RKO (cell line): Measurements from ENCODE around the gene RNF13.
A peak's percentile ranks its signal among the peaks of the same experiment; 100 is the strongest.
"Not testable (repeated sequence)": the region's sequence is repeated elsewhere in the genome, so short reads cannot be mapped to it uniquely, and the experiment has no call there.

Source experiments
- DNase-seq: peaks from one replicate; pipeline ENCODE4 v3.0.0-alpha.2; 2016; ENCODE audit warnings: low spot score

The RNF13 gene

DNA sequence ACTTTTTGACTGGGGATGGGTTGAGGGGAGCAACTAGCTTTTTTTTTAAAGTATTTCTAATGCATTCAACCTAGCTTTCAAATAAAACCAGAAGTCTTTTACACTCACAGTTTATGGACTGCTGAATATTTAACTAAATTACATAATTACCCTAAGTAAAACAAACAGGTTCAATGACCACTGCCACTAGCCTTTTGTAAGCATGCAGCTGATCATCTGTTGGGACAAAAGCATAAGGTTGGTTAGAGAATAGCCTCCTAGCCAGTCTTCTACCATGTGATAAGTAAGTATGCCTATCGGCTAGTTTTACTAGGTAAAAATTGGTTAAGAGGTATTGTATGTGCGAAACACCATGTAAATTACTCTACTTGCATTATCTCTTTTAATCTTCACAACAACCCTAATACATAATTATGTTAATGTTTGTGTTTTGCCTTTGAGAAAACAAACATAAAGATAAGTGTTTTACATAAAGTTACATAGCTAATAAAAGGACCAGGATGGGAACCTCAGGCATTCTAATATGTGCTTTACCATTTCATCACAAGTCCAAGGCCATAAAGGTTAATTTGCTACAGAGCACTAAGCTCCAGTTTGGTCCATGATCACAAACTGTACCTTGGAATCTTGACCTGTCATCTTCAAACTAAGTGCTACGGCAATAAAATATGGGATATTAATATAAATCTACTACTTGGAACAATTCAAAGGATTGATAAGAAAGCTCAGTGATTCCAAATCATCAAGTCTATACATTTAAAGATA, 144.5 kb downstream of the RNF13 start:
- no peak for DNase-seq

- DNase-seq = no peak
Measured at GRCh38 chr3:149958171-149958796, 145.3 kb downstream of the RNF13 start.

DNA sequence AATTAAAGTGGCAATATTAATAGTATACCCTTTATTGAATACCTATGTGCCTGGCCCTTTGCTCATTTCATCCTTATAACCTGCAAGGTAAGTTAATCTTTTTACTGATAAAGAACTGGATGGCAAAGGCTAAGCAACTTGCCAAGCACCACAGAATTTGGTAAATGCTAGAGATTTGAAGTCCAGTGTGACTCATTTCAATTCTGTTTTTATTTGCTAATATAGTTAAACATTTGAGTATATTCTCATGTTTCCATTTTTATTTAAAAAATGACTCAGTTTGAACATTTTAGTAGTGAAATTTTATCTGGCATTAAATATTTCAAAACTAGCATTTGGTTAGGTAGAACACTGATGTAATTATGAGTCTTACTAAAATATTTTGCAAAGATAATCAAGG, 146.4 kb downstream of the RNF13 start:
- no peak for DNase-seq

GRCh38 chr3:149963485-149963884, 150.5 kb downstream of the RNF13 start:
- no peak for DNase-seq

- no peak for DNase-seq
Measured at GRCh38 chr3:149964291-149964690, 151.3 kb downstream of the RNF13 start.

- no peak for DNase-seq
Measured at GRCh38 chr3:149965278-149965677, 152.3 kb downstream of the RNF13 start.

DNA sequence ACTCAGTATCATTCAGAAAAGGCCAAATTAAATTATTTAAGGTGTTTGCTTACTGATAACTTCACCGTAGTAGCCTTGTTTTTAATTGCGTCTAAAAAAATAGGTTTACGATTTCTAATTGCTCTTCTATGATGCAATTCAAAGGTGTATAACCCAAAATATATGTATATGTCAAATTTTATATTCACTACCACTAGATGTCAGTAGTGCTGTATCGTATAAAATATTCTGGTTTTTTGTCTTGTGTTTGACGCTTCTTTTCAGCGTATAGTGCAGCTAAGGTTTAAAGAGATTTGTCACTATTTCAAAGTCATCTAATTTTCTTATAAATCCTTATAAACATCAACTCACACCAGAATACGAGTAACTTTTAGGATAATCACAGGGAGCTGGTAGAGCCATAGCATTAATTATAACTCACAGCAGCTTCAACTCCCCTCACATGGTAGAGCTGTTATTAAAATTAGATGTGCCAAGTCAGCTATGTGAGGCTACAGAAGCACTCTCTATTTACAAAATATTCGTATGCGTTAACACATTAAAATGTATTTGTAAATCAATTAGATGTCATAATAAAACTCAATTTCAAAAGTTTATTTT, 154.2 kb downstream of the RNF13 start:
- peak; percentile 76 for DNase-seq

DNA sequence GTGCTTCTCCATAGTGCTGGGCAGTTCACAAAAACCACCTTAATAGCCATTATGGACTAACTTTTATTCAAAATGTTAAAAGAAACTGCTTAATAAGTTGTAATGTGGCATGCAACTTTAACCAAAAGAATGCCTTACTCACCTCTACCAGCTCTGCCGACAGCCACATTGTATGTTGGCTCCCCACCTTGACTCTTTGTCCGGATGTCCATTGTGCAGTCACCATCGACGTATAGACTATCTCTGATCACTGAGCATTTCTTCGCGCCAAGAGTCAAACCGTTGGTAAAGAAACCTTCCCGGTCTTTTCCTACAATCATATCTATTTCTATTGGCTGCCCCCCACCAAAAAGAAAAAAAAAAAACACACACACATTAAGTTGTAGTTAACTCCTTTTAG, 155.2 kb downstream of the RNF13 start:
- DNase-seq = peak; percentile 75

GRCh38 chr3:149969110-149969939, 156.3 kb downstream of the RNF13 start:
- peak; percentile 82 for DNase-seq

DNA sequence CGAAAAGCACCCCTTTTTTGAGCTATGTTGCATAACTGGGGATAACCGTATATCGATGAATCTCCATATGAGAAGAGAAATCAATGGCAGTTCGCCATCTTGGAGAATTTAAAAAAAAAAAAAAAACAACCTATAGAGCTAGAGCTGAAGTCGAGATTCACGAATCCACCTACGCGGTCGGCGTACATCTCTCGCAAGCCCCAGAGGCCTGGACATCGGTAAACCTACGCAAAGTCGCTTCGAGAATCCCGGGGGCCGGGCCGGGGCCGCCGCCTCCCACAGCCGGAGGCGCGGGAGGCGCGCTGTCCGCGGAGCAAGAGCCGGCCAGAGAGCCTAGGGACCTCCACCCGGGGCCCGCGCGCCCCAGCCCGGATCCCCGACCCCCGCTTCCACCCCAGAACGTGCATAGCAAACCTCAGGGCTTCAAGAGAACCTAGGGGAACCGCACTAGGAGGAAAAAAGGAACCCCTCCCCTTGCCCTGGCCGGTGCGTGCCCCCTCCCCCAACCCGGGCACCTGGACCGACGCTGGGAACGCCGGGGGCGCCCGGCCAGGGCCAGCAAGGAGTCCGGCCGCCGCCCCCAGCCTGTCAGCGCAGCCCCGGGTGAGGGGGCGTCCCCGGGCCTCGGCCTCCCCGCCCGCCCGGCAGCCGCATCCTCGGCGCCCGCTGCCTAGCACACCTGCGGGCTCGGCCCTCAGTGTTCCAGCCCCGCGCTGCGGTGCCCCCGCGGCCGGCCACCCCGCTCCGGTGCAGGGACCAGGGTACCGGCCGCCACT, 157.1 kb downstream of the RNF13 start:
- peak; percentile 77 for DNase-seq

DNA sequence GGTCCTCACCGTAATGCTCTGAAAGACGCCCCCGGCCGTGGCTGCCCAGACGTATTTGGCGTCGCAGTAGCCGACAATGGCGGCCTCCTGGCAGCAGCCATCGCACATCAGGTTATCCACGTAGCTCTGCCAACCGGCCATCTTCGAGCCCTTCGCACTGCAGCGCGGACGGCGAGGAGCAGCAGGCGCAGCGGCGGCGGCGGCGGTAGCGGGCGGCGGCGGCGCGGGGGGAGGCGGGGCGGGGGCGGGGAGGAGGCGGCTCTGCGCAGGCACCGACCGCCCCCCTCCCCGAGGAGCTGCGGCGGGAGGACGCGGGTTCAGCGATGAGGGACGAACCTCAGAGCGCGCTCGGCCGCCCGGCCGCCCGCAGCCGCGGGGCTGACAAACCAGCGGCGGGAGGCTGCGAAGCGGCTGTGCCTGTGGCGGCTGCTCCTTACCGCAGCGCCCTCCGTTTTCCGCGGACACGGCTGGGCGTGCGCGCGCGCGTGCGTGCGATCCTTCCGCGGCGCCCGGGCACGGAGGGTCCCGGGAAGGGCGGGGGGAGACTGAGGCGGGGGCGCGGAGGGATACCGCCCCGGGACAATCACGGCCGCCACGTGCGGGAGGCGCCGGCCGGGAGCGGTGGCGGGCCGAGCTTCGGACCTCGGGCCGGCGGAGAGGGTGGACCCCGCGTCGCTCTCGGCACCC, 157.8 kb downstream of the RNF13 start, which contains the start of gene PFN2:
TSS of gene PFN2 (minus strand) at position 180 of the 687 bp plus-strand sequence. CDS start at position 141, 39 bp downstream.
- peak; percentile 57 for DNase-seq

DNA sequence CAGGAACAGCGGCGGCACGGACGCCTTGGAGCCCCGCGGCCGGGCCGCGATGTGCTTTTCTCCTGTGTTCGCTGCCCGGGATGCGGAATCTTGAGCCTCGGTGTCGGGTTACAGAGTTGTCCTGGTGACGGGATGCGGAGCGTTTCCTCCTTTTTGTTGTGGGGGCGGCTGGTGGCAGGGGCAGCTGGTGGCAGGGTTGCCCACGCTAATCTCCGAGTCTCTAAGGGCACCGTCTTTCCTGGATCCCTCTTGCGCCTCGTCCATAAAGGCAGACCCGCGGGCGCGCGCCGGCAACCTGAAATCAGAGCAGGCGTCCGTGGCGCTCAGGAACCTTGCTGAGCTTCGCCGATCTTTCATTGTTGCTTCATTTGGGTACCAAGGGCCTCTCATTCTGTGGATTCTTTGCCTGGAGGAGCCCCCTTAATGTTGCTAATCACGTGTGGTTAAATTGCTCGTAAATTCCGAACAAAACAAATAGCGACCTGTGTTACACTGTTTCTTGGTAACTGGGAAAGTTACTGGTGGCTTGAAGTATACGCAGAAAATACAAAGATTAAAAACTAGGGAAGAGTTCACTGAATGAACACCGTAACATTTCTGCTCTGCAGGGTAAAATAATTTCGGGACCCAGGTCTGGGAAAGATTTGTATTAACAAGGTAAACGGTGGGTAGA, 158.5 kb downstream of the RNF13 start:
- DNase-seq = peak; percentile 73

DNA sequence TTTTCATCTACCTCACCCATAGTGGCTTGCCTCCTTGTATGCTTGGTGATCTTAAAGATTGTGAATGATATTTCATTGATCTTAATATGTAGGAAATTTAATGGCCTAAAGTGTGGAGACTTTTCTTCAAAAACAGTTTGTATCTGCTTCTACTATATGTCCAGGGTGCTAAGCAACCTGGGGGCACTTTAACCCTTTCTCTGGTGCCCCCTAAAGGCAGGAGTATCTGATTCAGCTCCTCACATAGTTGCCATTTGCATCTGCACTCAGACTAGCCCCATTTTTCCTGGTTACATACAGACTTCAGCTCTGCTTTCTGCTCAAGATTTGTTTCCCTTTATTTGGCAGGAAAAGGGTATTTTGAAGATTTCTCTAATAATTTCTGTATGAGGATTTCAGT, 162.9 kb downstream of the RNF13 start:
- DNase-seq = no peak

- DNase-seq = no peak
Measured at GRCh38 chr3:149977386-149977785, 164.4 kb downstream of the RNF13 start.

DNA sequence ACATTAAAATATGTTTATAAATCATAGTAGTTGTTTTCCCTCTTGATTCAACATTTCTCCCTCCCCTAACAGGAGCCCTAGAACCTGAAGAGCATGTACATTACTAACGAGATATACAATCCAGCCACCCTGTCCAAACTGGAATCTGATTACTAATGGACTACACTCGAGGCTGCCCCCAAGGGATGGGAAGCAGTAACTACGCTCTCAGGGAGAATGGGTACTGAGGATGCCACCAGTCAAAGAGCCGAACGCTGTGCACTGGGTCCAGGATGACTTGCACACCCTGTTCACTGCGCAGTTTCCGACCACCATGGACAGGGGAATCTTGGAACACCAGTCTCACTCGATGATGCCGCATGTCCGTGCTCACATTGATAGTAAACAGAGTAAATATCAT, 169.0 kb downstream of the RNF13 start:
- not testable (repeated sequence) for DNase-seq

GRCh38 chr3:149983053-149983452, 170.0 kb downstream of the RNF13 start:
- not testable (repeated sequence) for DNase-seq

- DNase-seq = no peak
Measured at GRCh38 chr3:149983628-149984027, 170.6 kb downstream of the RNF13 start.

GRCh38 chr3:149989307-149989706, 176.3 kb downstream of the RNF13 start:
- no peak for DNase-seq

- no peak for DNase-seq
Measured at GRCh38 chr3:149990423-149990948, 177.5 kb downstream of the RNF13 start.
